Liver (tissue), 9 donors: ENCODE measurements around the gene PLCB1. TPM values are rescaled to one million over a fixed set of nuclear protein-coding genes. Genes with fewer than 3 reads are reported as not detected.
"Not testable (repeated sequence)": the region's sequence is repeated elsewhere in the genome, so short reads cannot be mapped to it uniquely, and the experiment has no call there.

Experiments used
- DNase-seq: peaks from one replicate; pipeline ENCODE4 v3.0.0-alpha.2; 2017; ENCODE audit warnings: low spot score
- H3K27ac ChIP-seq, 2 donors: one replicate each; pipeline ENCODE4 v1.7.0; 2013; ENCODE audit warnings: inconsistent platforms in 2 of 2, low read length in 2 of 2, control low read depth in 1 of 2, low read depth in 1 of 2, mild to moderate bottlenecking in 1 of 2
- H3K27me3 ChIP-seq, 4 donors: one replicate each; pipeline versions ENCODE4 v1.6.1 to v1.7.0; 2013; ENCODE audit warnings: low read length in 3 of 4, inconsistent platforms in 1 of 4, mild to moderate bottlenecking in 1 of 4, moderate library complexity in 1 of 4; ENCODE audit not compliant: control insufficient read depth in 4 of 4, insufficient read depth in 4 of 4
- H3K36me3 ChIP-seq, 4 donors: one replicate each; pipeline versions ENCODE4 v1.6.1 to v1.7.0; 2013; ENCODE audit warnings: low read length in 3 of 4, mild to moderate bottlenecking in 3 of 4, low read depth in 1 of 4, moderate library complexity in 1 of 4; ENCODE audit not compliant: control insufficient read depth in 4 of 4, insufficient read depth in 3 of 4
- H3K4me1 ChIP-seq, 4 donors: one replicate each; pipeline versions ENCODE4 v1.6.1 to v1.7.0; 2013; ENCODE audit warnings: low read length in 3 of 4, mild to moderate bottlenecking in 3 of 4, moderate library complexity in 1 of 4; ENCODE audit not compliant: control insufficient read depth in 4 of 4, insufficient read depth in 4 of 4
- H3K4me3 ChIP-seq, 3 donors: one replicate each; pipeline versions ENCODE4 v1.6.1 to v1.7.0; 2013; ENCODE audit warnings: low read length in 3 of 3, control low read depth in 1 of 3, low read depth in 1 of 3, mild to moderate bottlenecking in 1 of 3
- H3K9ac ChIP-seq, 2 donors: one replicate each; pipeline ENCODE4 v1.7.0; 2013; ENCODE audit warnings: low read length in 2 of 2, mild to moderate bottlenecking in 2 of 2, moderate library complexity in 2 of 2, control low read depth in 1 of 2, low read depth in 1 of 2
- H3K9me3 ChIP-seq, 4 donors: one replicate each; pipeline versions ENCODE4 v1.6.1 to v1.7.0; 2013; ENCODE audit warnings: low read length in 3 of 4; ENCODE audit not compliant: control insufficient read depth in 4 of 4
- ATF3 ChIP-seq: IDR thresholded peaks from 2 replicates; pipeline ENCODE4 v1.6.1; 2016; ENCODE audit warnings: antibody characterized with exemption
- FOXA1 ChIP-seq: IDR thresholded peaks from 2 replicates; pipeline ENCODE4 v1.6.1; 2016; ENCODE audit warnings: antibody characterized with exemption
- FOXA2 ChIP-seq: IDR thresholded peaks from 2 replicates; pipeline ENCODE4 v1.6.1; 2016; ENCODE audit warnings: antibody characterized with exemption
- JUND ChIP-seq, 2 donors: IDR thresholded peaks; 2 replicates each; pipeline ENCODE4 v1.6.1; 2016; ENCODE audit warnings: antibody characterized with exemption in 2 of 2
- RAD21 ChIP-seq, 2 donors: IDR thresholded peaks; 2 replicates each; pipeline ENCODE4 v1.6.1; 2016; ENCODE audit warnings: antibody characterized with exemption in 2 of 2, mild to moderate bottlenecking in 2 of 2
- REST ChIP-seq: IDR thresholded peaks from 2 replicates; pipeline ENCODE4 v1.6.1; 2016; ENCODE audit warnings: antibody characterized with exemption, mild to moderate bottlenecking
- YY1 ChIP-seq: IDR thresholded peaks from 2 replicates; pipeline ENCODE4 v1.6.1; 2016; ENCODE audit warnings: antibody characterized with exemption, mild to moderate bottlenecking
- WGBS: extraction: QIAGEN DNeasy Blood & Tissue Kit; methylation state at CpG from one replicate; pipeline ENCODE4 v1.1.7; 2013; 5-methylcytosine and 5-hydroxymethylcytosine counted together
- polyA plus RNA-seq, 2 donors: library from polyadenylated mRNA; stranded (reverse) in 1 of 2; unstranded in 1 of 2; fragments of 200-250 nt in 1 of 2; fragments of >200 nt in 1 of 2; fragmentation: Nextera tagmentation in 1 of 2; extraction: Ambion mirVana in 1 of 2; gene quantifications; one replicate each; pipeline versions ENCODE4 v1.2.1 to v1.2.3, GENCODE V29; 2013 to 2015
- total RNA-seq, 2 donors: library from RNA; depleted of rRNA; stranded (reverse); fragments of >200 nt; gene quantifications; one replicate each; pipeline ENCODE4 v1.2.3, GENCODE V29; 2014
- donor health status: healthy.
- donor health status: healthy.
- donor health status: healthy.
- donor health status: healthy.
- donor health status: healthy.

The PLCB1 gene
- total and polyA plus RNA-seq, 4 donors = 3.7 to 13.5 (median 5.9) TPM

GRCh38 chr20:8156235-8157079 lies 24.4 kb downstream of the PLCB1 start:
- H3K9me3 ChIP-seq = peaks cover 0 to 4% (median 0%) of the 10 kb centered on the region in 4 donors
- no peak for DNase-seq
- no peak overlapping the region for H3K9ac ChIP-seq

DNA sequence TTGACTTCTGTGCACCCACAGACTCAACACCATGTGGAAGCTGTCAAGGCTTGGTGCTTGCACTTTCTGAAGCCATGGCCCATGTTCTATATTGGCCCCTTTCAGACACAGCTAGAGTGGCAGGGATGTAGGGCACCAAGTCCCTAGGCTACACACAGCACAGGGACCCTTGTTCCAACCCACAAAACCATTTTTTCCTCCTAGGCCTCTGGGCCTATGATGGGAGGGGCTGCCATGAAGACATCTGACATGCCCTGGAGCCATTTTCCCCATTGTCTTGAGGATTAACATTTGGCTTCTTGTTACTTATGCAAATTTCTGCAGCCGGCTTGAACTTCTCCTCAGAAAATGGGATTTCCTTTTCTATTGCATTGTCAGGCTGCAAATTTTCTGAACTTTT lies 27.2 kb downstream of the PLCB1 start:
- not testable (repeated sequence) for H3K9ac ChIP-seq, H3K36me3 ChIP-seq, H3K27ac ChIP-seq, H3K27me3 ChIP-seq, H3K4me1 ChIP-seq, H3K9me3 ChIP-seq, DNase-seq, H3K4me3 ChIP-seq
- 98% methylated on average over 1 of the region's 1 CpG for WGBS

More at GRCh38 chr20:8156235-8157079, 24.4 kb downstream of the PLCB1 start:
- peaks cover 0 to 8% (median 3%) of the 10 kb centered on the region in 4 donors for H3K4me1 ChIP-seq
- no peak for TF ChIP-seq RAD21 (IDR thresholded peaks at IDR 0.05)
- peak; percentile 54 for TF ChIP-seq FOXA2
- peak; percentile 51 for TF ChIP-seq ATF3
- peak; percentile 92 to 95 for TF ChIP-seq JUND (IDR thresholded peaks at IDR 0.05)
- TF ChIP-seq REST = no peak
- TF ChIP-seq FOXA1 = peak; percentile 54
- H3K27ac ChIP-seq = no peak overlapping the region
- no peaks in the 10 kb centered on the region for H3K27me3 ChIP-seq
- peaks cover 0 to 1% (median 0%) of the 10 kb centered on the region in 4 donors for H3K36me3 ChIP-seq
- no peak overlapping the region for H3K4me3 ChIP-seq

DNA sequence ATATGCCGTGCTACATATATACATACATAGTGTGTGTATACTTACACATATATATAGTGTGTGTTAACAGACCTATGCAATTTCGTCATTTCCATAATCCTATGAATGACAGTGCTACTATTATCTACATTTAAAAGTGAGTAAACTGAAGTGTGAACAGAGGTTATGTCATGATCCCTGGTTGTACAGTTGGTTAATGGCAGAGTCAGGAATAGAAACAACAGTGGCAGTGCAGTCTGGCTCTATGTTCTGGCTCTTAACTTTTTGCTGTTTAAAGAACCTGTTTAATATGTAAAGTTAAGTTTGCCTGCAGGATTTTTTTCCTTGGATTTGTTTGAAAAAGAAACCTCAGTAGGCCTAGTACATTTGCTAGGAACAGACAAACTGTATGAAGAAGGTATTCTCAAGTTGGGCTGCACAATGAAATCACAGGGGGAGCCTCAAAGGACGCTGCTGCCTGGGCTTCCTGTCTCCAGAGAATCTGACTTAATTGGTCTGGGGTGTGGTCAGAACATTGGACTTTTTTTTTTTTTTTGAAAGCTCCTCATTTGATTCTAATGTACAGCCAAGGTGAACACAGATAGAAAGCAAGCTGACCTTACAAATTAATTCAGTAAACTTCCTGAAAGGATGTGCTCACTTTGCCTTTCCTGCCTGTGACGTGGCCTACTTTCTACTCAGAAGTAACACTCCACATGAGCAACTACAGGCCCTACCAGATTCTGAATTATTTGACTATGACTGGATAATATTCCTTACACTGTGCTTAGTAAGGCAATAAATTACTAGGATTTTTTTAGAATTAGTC lies 29.4 kb downstream of the PLCB1 start:
- Histone ChIP-seq H3K27ac (no peak overlapping the region), H3K27me3 (no peaks in the 10 kb centered on the region), H3K4me3 (no peak overlapping the region), H3K4me1 (no peaks in the 10 kb centered on the region), H3K9me3 (peaks cover 0 to 4% (median 0%) of the 10 kb centered on the region in 4 donors), H3K36me3 (no peaks in the 10 kb centered on the region), H3K9ac (no peak overlapping the region)
- DNase-seq = no peak
- TF ChIP-seq RAD21 (IDR thresholded peaks at IDR 0.05) = no peak
- TF ChIP-seq YY1 = no peak
- WGBS = 79% methylated on average over 4 of the region's 4 CpGs
